OCI-LY7 (cell line): ENCODE results near the gene PPM1F. TPM values are rescaled to one million over a fixed set of nuclear protein-coding genes. Genes with fewer than 3 reads are reported as not detected.

Experiments
- BruUV-seq: library from RNA; stranded (reverse); fragments of 400-500 nt; replicated peaks from 2 replicates; lab custom pipeline; 2021; lab: Mats Ljungman, UMichigan
- CTCF ChIA-PET: fragments of 300-600 bp; sonication (Branson Sonifier 250); formaldehyde crosslinking; loops from one replicate; lab custom pipeline; 2022; ENCODE audit warnings: antibody characterized with exemption; ENCODE audit not compliant: unreplicated experiment; lab: Charles Lee
- POLR2A ChIA-PET: fragments of 300-600 bp; sonication (Branson Sonifier 250); formaldehyde crosslinking; loops from one replicate; lab custom pipeline; 2022; ENCODE audit warnings: antibody characterized with exemption; lab: Charles Lee
- DNase-seq: peaks from one replicate; pipeline ENCODE4 v3.0.0-alpha.2; 2015; ENCODE audit warnings: low spot score
- H2AFZ ChIP-seq: fragments of 200-600 bp; sonication (generic), shearing (Covaris generic); 2 replicates; pipeline ENCODE4 v1.6.1; 2014; ENCODE audit warnings: mild to moderate bottlenecking, antibody characterized with exemption, low read length, moderate library complexity
- H3K27ac ChIP-seq: fragments of 200-600 bp; sonication (generic); 2 replicates; pipeline ENCODE4 v1.5.1; 2014; ENCODE audit warnings: mixed run types, low read depth, mild to moderate bottlenecking, moderate library complexity, low read length, inconsistent platforms; ENCODE audit not compliant: poor library complexity, severe bottlenecking
- H3K36me3 ChIP-seq: fragments of 200-600 bp; sonication (generic); 2 replicates; pipeline ENCODE4 v1.6.1; 2014; ENCODE audit warnings: mild to moderate bottlenecking, antibody characterized with exemption, low read length, moderate library complexity, mixed read lengths; ENCODE audit not compliant: insufficient read depth
- H3K4me1 ChIP-seq: fragments of 200-600 bp; sonication (generic); 2 replicates; pipeline ENCODE4 v1.5.1; 2014; ENCODE audit warnings: mild to moderate bottlenecking, low read length; ENCODE audit not compliant: insufficient read depth, poor library complexity, severe bottlenecking
- H3K4me2 ChIP-seq: fragments of 200-600 bp; sonication (generic); 2 replicates; pipeline ENCODE4 v1.6.1; 2014; ENCODE audit warnings: mild to moderate bottlenecking, low read length
- H3K4me3 ChIP-seq: fragments of 200-600 bp; sonication (generic); 2 replicates; pipeline ENCODE4 v1.5.1; 2014; ENCODE audit warnings: mild to moderate bottlenecking, low read depth, low read length; ENCODE audit not compliant: poor library complexity, severe bottlenecking
- H3K79me2 ChIP-seq: fragments of 200-600 bp; sonication (generic); 2 replicates; pipeline ENCODE4 v1.6.1; 2016; ENCODE audit warnings: low read depth, mild to moderate bottlenecking, low read length, moderate library complexity, mixed read lengths; ENCODE audit not compliant: insufficient read depth
- H3K9me2 ChIP-seq: fragments of 200-600 bp; sonication (generic); 2 replicates; pipeline ENCODE4 v1.6.1; 2016; ENCODE audit warnings: mild to moderate bottlenecking, low read length, mixed read lengths; ENCODE audit not compliant: insufficient read depth
- H3K9me3 ChIP-seq: fragments of 200-600 bp; sonication (generic); 2 replicates; pipeline ENCODE4 v1.6.1; 2014; ENCODE audit warnings: mild to moderate bottlenecking, mixed run types, low read length, mixed read lengths
- H4K20me1 ChIP-seq: fragments of 200-600 bp; sonication (generic); 2 replicates; pipeline ENCODE4 v1.6.1; 2014; ENCODE audit warnings: mild to moderate bottlenecking, antibody characterized with exemption, low read length, moderate library complexity, mixed read lengths; ENCODE audit not compliant: insufficient read depth
- CTCF ChIP-seq: fragments of 200-600 bp; sonication (generic); conservative IDR thresholded peaks from 2 replicates; pipeline ENCODE4 v1.5.1; 2014; ENCODE audit warnings: mild to moderate bottlenecking, antibody characterized with exemption, low read length, moderate library complexity, mixed read lengths
- EZH2phosphoT487 ChIP-seq: fragments of 200-600 bp; sonication (generic); IDR thresholded peaks from 2 replicates; pipeline ENCODE4 v1.6.1; 2018; ENCODE audit warnings: low read depth, borderline replicate concordance, mild to moderate bottlenecking, mixed run types, antibody characterized with exemption, low read length, moderate library complexity, mixed read lengths
- intact Hi-C: fragments of 100-400 bp; cut with micrococcal nuclease; formaldehyde crosslinking; loops from one replicate; pipeline ENCODE4 v1.10.0; 2022; ENCODE audit not compliant: unreplicated experiment
- total RNA-seq, 2 experiments: library from RNA; depleted of rRNA in 1 of 2; stranded (reverse); fragments of >200 nt in 1 of 2; shearing (Covaris generic) in 1 of 2; gene quantifications; 2 replicates each; pipeline ENCODE4 v1.2.3, GENCODE V29; 2014 to 2022

Gene PPM1F
- total RNA-seq, 2 experiments from 2014 or later, result 21.7 to 27.2 TPM

GRCh38 chr22:21937821-21938070 is 14.9 kb downstream of the PPM1F start:
- no TSS peak for BruUV-seq

GRCh38 chr22:21937041-21937820 is 15.4 kb downstream of the PPM1F start:
- POLR2A ChIA-PET, result interaction anchor here (0.8 kb wide), 1 partner anchor 201 kb away, joined by 3 read pairs; no protein-coding TSS in a partner anchor
- Histone ChIP-seq H3K4me1 (peaks cover 22% of the 10 kb centered on the region), H4K20me1 (no peaks in the 10 kb centered on the region), H3K9me2 (no peaks in the 10 kb centered on the region), H3K9me3 (no peaks in the 10 kb centered on the region), H3K79me2 (no peaks in the 10 kb centered on the region), H2AFZ (peak overlapping the region; percentile 93; the same call in 1 of the 2 replicates), H3K36me3 (peaks cover 11% of the 10 kb centered on the region; the same call in 1 of the 2 replicates), H3K4me3 (no peak overlapping the region), H3K27ac (no peak overlapping the region), H3K4me2 (peak overlapping the region; percentile 86)
- intact Hi-C loops, result loop anchor here (5.0 kb wide), 2 partner anchors 155 to 200 kb away; partner anchors contain the start of gene YPEL1
- no peak for DNase-seq
- CTCF ChIA-PET, result no interaction called here
- TF ChIP-seq CTCF, result no peak
- no peak for TF ChIP-seq EZH2phosphoT487
- BruUV-seq, result no TSS peak

More at GRCh38 chr22:21937821-21938070, 14.9 kb downstream of the PPM1F start:
- Histone ChIP-seq H3K4me2 (peak overlapping the region; percentile 86), H2AFZ (peak overlapping the region; percentile 93; the same call in 1 of the 2 replicates), H3K9me2 (no peaks in the 10 kb centered on the region), H4K20me1 (no peaks in the 10 kb centered on the region), H3K79me2 (no peaks in the 10 kb centered on the region), H3K4me3 (no peak overlapping the region), H3K9me3 (no peaks in the 10 kb centered on the region), H3K4me1 (peaks cover 27% of the 10 kb centered on the region), H3K27ac (no peak overlapping the region), H3K36me3 (peaks cover 6% of the 10 kb centered on the region; the same call in 1 of the 2 replicates)
- intact Hi-C loops, result loop anchor here (1.0 to 5.0 kb wide), 4 partner anchors 15 to 224 kb away; partner anchors contain the start of genes PPM1F and YPEL1
- TF ChIP-seq EZH2phosphoT487 (no peak), CTCF (no peak)
- ChIA-PET CTCF (no interaction called here), POLR2A (interaction anchor here (0.8 kb wide), 1 partner anchor 202 kb away, joined by 3 read pairs; no protein-coding TSS in a partner anchor)
- no peak for DNase-seq
